Endothelial cell (in vitro differentiated cells): ENCODE data around the gene IGLL1. TPM values are rescaled to one million over a fixed set of nuclear protein-coding genes. Genes with fewer than 3 reads are reported as not detected.
"Not testable (repeated sequence)": the region's sequence is repeated elsewhere in the genome, so short reads cannot be mapped to it uniquely, and the experiment has no call there.

Source experiments
- DNase-seq: peaks from one replicate; pipeline ENCODE4 v3.0.0; 2021; ENCODE audit warnings: low spot score
- H3K27ac Mint-ChIP-seq: one replicate; pipeline ENCODE4 v1.8.0; 2021; ENCODE audit warnings: mixed read lengths, inconsistent platforms; ENCODE audit not compliant: unreplicated experiment
- H3K27me3 Mint-ChIP-seq: one replicate; pipeline ENCODE4 v1.8.0; 2021; ENCODE audit warnings: mild to moderate bottlenecking, moderate library complexity, mixed read lengths, inconsistent platforms; ENCODE audit not compliant: unreplicated experiment
- H3K36me3 Mint-ChIP-seq: one replicate; pipeline ENCODE4 v1.8.0; 2021; ENCODE audit warnings: mild to moderate bottlenecking, low read depth, mixed read lengths, inconsistent platforms; ENCODE audit not compliant: unreplicated experiment
- H3K4me1 Mint-ChIP-seq: one replicate; pipeline ENCODE4 v1.8.0; 2021; ENCODE audit warnings: mild to moderate bottlenecking, mixed read lengths, inconsistent platforms; ENCODE audit not compliant: unreplicated experiment
- H3K4me3 Mint-ChIP-seq: one replicate; pipeline ENCODE4 v1.8.0; 2021; ENCODE audit warnings: mild to moderate bottlenecking, mixed read lengths, inconsistent platforms; ENCODE audit not compliant: unreplicated experiment
- H3K9me3 Mint-ChIP-seq: one replicate; pipeline ENCODE4 v1.8.0; 2021; ENCODE audit warnings: mixed read lengths, inconsistent platforms; ENCODE audit not compliant: unreplicated experiment
- CTCF ChIP-seq: fragments of 200-600 bp; sonication (generic); IDR thresholded peaks from one replicate; pipeline ENCODE4 v1.5.0; 2021; ENCODE audit warnings: antibody characterized with exemption; ENCODE audit not compliant: unreplicated experiment
- total RNA-seq: library from RNA; stranded (reverse); fragmentation: NEBNext Ultra II Directional; extraction: Animal tissue kit (Norgen Biotek cat#: 25700); gene quantifications from one replicate; pipeline ENCODE4 v1.2.1, GENCODE V29; 2021; ENCODE audit not compliant: unreplicated experiment

IGLL1 gene
- total RNA-seq, 1 donor from 2014 or later: not detected

GRCh38 chr22:23574877-23575276, 5.2 kb downstream of the IGLL1 start:
- Mint-ChIP-seq H3K4me3 (no peak overlapping the region), H3K27ac (no peak overlapping the region), H3K27me3 (peaks cover 2% of the 10 kb centered on the region), H3K9me3 (no peaks in the 10 kb centered on the region), H3K4me1 (no peaks in the 10 kb centered on the region), H3K36me3 (peaks cover 6% of the 10 kb centered on the region)
- no peak for TF ChIP-seq CTCF
- no peak for DNase-seq

GRCh38 chr22:23574371-23574811, 5.7 kb downstream of the IGLL1 start:
- no peak for DNase-seq
- TF ChIP-seq CTCF: no peak
- Mint-ChIP-seq H3K27me3 (peaks cover 2% of the 10 kb centered on the region), H3K4me1 (no peaks in the 10 kb centered on the region), H3K9me3 (no peaks in the 10 kb centered on the region), H3K36me3 (peaks cover 6% of the 10 kb centered on the region), H3K27ac (no peak overlapping the region), H3K4me3 (no peak overlapping the region)

GRCh38 chr22:23573701-23574235, 6.3 kb downstream of the IGLL1 start:
- not testable (repeated sequence) for H3K27ac Mint-ChIP-seq, H3K9me3 Mint-ChIP-seq, H3K4me3 Mint-ChIP-seq, DNase-seq, H3K27me3 Mint-ChIP-seq, H3K4me1 Mint-ChIP-seq, H3K36me3 Mint-ChIP-seq

GRCh38 chr22:23573106-23573505, 7.0 kb downstream of the IGLL1 start:
- H3K36me3 Mint-ChIP-seq, H3K9me3 Mint-ChIP-seq, H3K27ac Mint-ChIP-seq, H3K27me3 Mint-ChIP-seq, H3K4me1 Mint-ChIP-seq, H3K4me3 Mint-ChIP-seq, DNase-seq: not testable (repeated sequence)

GRCh38 chr22:23571486-23571885, 8.6 kb downstream of the IGLL1 start:
- TF ChIP-seq CTCF: no peak
- Mint-ChIP-seq H3K36me3 (peaks cover 6% of the 10 kb centered on the region), H3K4me1 (no peaks in the 10 kb centered on the region), H3K9me3 (no peaks in the 10 kb centered on the region), H3K27ac (no peak overlapping the region), H3K4me3 (no peak overlapping the region), H3K27me3 (peaks cover 8% of the 10 kb centered on the region)
- DNase-seq: no peak

- DNase-seq: no peak
- TF ChIP-seq CTCF: no peak
- no peak overlapping the region for H3K27ac Mint-ChIP-seq
- no peaks in the 10 kb centered on the region for H3K9me3 Mint-ChIP-seq
- H3K27me3 Mint-ChIP-seq: peaks cover 9% of the 10 kb centered on the region
- peaks cover 6% of the 10 kb centered on the region for H3K36me3 Mint-ChIP-seq
- no peak overlapping the region for H3K4me3 Mint-ChIP-seq
- H3K4me1 Mint-ChIP-seq: no peaks in the 10 kb centered on the region
Measured at GRCh38 chr22:23570681-23571080, 9.4 kb downstream of the IGLL1 start.
